Pancreas (tissue), 10 donors: ENCODE data around the gene EVC. TPM values are rescaled to one million over a fixed set of nuclear protein-coding genes. Genes with fewer than 3 reads are reported as not detected.

Experiments used
- ATAC-seq, 4 donors: fragments of 200-7000 bp; cut with Tn5 transposase; one replicate each; pipeline versions ENCODE4 v1.8.0 to v1.9.1; 2020; ENCODE audit warnings: mild to moderate bottlenecking in 4 of 4, moderate library complexity in 4 of 4
- DNase-seq, 6 donors: peaks; one replicate each; pipeline ENCODE4 v3.0.0-alpha.2; 2020
- FAIRE-seq: peaks from 2 replicates; lab custom pipeline; 2012; peaks lifted over from hg19 to GRCh38; lab: Jason Lieb, UNC
- H3K27ac ChIP-seq, 4 donors: fragments of 200-600 bp; sonication (generic); 1 replicate in 3 of 4; 2 replicates in 1 of 4; pipeline versions ENCODE4 v1.5.0 to v1.8.0; 2020
- H3K27me3 ChIP-seq, 4 donors: fragments of 200-600 bp; one replicate each; pipeline ENCODE4 v1.8.0; 2021
- H3K36me3 ChIP-seq, 3 donors: fragments of 200-600 bp; sonication (generic) in 1 of 3; one replicate each; pipeline versions ENCODE4 v1.5.0 to v1.8.0; 2020 to 2021
- H3K4me1 ChIP-seq, 3 donors: fragments of 200-600 bp; one replicate each; pipeline ENCODE4 v1.8.0; 2021
- H3K4me3 ChIP-seq, 4 donors: fragments of 200-600 bp; sonication (generic) in 2 of 4; one replicate each; pipeline versions ENCODE4 v1.5.0 to v1.8.0; 2020 to 2021
- H3K9me3 ChIP-seq, 4 donors: fragments of 200-600 bp; one replicate each; pipeline ENCODE4 v1.8.0; 2021
- WGBS, 2 donors: extraction: QIAGEN DNeasy Blood & Tissue Kit; methylation state at CpG; one replicate each; pipeline ENCODE4 v1.1.7; 2013; 5-methylcytosine and 5-hydroxymethylcytosine counted together
- intact Hi-C, 3 donors: fragments of 100-400 bp; cut with DNase I; formaldehyde crosslinking; loops; one replicate each; pipeline versions ENCODE4 v1.11.1 to v1.14.2; 2022
- polyA plus RNA-seq, 2 donors: library from polyadenylated mRNA; stranded (reverse); fragments of 200-250 nt; gene quantifications; one replicate each; pipeline ENCODE4 v1.2.3, GENCODE V29; 2013
- total RNA-seq, 6 donors: library from RNA; stranded (reverse); fragmentation: NEBNext Ultra II Directional in 4 of 6; extraction: Animal tissue kit (Norgen Biotek cat#: 25700) in 4 of 6; gene quantifications; one replicate each; pipeline versions ENCODE4 v1.2.1 to v1.2.4, GENCODE V29; 2021 to 2023
- TF ChIP-seq, protein P1 (sequence below), 4 donors: fragments of 200-600 bp; sonication (generic) in 3 of 4; IDR thresholded peaks; one replicate each; pipeline versions ENCODE4 v1.5.0 to v1.8.0; 2021; ENCODE audit warnings: antibody characterized with exemption in 4 of 4
- donor health status: healthy with polysubstance abuse.
- donor health status: DM: no; HTN: no; CAD: no; lungs with moderate emphysema.
- donor health status: DM: no; HTN: no; CAD: no.
- donor health status: control.
- donor health status: control.
- donor health status: Bipolar disorder and iron deficiency.
- donor health status: DM: yes; HTN: yes; CAD: no.
- donor health status: DM: no; HTN: no; CAD: no.
- donor health status: DM: no; HTN: no; CAD: no.
- donor health status: DM: yes; HTN: yes; CAD: no.

The EVC gene
- total and polyA plus RNA-seq, 8 donors = 2.8 to 17.8 (median 11.9) TPM

DNA sequence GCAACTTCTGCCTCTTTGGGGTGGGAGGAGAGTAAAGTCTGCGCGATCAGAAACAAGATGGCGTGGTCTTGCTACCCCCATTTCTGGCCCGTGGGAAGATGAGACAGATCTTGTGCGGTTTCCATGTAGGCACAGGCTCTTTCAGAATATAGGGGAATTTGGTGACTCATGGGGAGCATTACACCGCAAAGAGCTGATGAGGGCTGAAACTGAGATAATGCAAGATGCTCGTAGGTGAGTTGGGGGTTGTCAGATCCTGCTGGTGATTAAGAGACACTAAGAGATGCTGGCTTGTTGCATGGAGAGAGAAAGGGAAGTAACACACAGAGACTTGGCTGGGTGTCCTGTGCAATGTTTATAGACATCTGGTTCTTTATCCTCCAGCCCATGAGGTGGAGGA, 1.5 kb downstream of the EVC start:
- DNase-seq (no peak), FAIRE-seq (no peak), ATAC-seq (no peak)
- Histone ChIP-seq H3K4me1 (peaks cover 0 to 1% (median 0%) of the 10 kb centered on the region in 3 donors), H3K27ac (no peak overlapping the region), H3K9me3 (no peaks in the 10 kb centered on the region), H3K4me3 (peak overlapping the region in 1 of 4 donors; percentile 51), H3K27me3 (no peaks in the 10 kb centered on the region), H3K36me3 (no peaks in the 10 kb centered on the region)
- TF ChIP-seq, protein P1, sequence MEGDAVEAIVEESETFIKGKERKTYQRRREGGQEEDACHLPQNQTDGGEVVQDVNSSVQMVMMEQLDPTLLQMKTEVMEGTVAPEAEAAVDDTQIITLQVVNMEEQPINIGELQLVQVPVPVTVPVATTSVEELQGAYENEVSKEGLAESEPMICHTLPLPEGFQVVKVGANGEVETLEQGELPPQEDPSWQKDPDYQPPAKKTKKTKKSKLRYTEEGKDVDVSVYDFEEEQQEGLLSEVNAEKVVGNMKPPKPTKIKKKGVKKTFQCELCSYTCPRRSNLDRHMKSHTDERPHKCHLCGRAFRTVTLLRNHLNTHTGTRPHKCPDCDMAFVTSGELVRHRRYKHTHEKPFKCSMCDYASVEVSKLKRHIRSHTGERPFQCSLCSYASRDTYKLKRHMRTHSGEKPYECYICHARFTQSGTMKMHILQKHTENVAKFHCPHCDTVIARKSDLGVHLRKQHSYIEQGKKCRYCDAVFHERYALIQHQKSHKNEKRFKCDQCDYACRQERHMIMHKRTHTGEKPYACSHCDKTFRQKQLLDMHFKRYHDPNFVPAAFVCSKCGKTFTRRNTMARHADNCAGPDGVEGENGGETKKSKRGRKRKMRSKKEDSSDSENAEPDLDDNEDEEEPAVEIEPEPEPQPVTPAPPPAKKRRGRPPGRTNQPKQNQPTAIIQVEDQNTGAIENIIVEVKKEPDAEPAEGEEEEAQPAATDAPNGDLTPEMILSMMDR (IDR thresholded peaks at IDR 0.05) = no peak
- 95 to 98% methylated on average over 7 of the region's 7 CpGs for WGBS, 2 donors
- intact Hi-C loops = no loop called here

DNA sequence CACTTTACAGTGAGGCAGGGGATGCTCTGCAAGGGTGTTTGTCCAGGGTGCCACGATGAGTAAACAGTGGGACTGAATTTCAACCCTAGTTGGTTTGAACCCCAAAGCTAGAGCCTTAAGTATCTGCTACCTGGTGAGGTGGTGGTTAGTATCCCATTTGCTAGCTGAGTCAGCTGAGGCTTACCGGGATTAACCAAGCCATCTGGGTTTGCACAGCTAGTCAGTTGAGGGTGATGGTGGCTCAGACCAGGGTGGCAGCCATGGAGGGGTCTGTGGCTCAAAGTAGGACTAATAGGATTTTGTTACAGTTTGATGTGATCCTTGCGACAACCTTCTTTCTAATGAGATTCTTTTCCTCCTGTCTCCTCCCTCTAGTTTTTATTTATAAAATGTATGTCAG, 1.9 kb downstream of the EVC start:
- ATAC-seq = no peak
- H3K4me1 ChIP-seq = no peaks in the 10 kb centered on the region
- no peak for FAIRE-seq
- intact Hi-C loops = no loop called here
- no peaks in the 10 kb centered on the region for H3K36me3 ChIP-seq
- H3K9me3 ChIP-seq = no peaks in the 10 kb centered on the region
- no peak overlapping the region for H3K27ac ChIP-seq
- 91 to 93% methylated on average over 3 of the region's 3 CpGs for WGBS, 2 donors
- TF ChIP-seq, protein P1 (IDR thresholded peaks at IDR 0.05) = no peak
- DNase-seq = no peak
- H3K27me3 ChIP-seq = no peaks in the 10 kb centered on the region
- H3K4me3 ChIP-seq = no peak overlapping the region

DNA sequence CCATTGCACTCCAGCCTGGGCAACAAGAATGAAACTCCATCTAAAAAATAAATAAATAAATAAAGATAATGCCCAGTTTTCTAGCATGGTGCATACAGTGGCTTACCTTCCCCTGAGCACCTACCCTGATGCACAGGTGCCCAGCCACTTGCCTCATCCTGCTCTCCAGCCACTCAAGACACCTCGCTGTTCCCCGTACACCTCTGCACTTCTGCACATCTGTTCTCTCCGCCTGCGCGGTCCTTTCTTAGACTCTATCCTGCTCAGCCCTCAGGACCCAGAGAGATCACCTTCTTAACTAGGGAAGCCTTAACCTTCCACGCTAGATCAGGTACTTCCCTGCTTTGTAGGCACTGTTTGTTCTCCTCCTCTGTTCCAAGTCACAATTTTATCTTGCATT, 2.9 kb downstream of the EVC start:
- TF ChIP-seq, protein P1 (IDR thresholded peaks at IDR 0.05) = no peak
- no peaks in the 10 kb centered on the region for H3K9me3 ChIP-seq
- FAIRE-seq = no peak
- H3K4me3 ChIP-seq = no peak overlapping the region
- no peaks in the 10 kb centered on the region for H3K36me3 ChIP-seq
- H3K27ac ChIP-seq = no peak overlapping the region
- intact Hi-C loops = no loop called here
- H3K4me1 ChIP-seq = no peaks in the 10 kb centered on the region
- ATAC-seq = no peak
- DNase-seq = no peak
- no peaks in the 10 kb centered on the region for H3K27me3 ChIP-seq
- 83 to 91% methylated on average over 6 of the region's 6 CpGs for WGBS, 2 donors

DNA sequence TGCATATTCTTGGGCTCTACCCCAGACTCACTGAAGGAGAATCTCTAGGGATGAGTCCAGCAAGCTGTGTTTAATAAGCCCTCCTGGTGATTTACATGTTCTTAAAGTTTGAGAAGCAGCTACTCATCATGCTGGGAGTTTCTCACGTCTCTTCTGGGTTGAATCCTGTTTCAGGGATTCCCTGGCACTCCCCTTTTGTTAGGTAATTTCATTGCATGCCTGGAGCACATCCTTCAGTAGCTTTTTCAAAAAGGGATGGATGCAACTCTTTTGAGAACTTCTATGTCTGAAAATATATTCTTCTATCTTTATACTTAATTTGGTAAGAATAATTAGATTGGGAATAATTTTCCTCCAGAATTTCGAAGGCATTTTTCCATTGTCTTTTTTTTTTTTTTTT, 4.4 kb downstream of the EVC start:
- TF ChIP-seq, protein P1 (IDR thresholded peaks at IDR 0.05) = no peak
- intact Hi-C loops = no loop called here
- Histone ChIP-seq H3K4me3 (no peak overlapping the region), H3K27ac (no peak overlapping the region), H3K36me3 (no peaks in the 10 kb centered on the region), H3K4me1 (no peaks in the 10 kb centered on the region), H3K9me3 (no peaks in the 10 kb centered on the region), H3K27me3 (no peaks in the 10 kb centered on the region)
- no peak for FAIRE-seq
- no peak for ATAC-seq
- WGBS, 2 donors = 71 to 76% methylated on average over 2 of the region's 2 CpGs
- DNase-seq = no peak

DNA sequence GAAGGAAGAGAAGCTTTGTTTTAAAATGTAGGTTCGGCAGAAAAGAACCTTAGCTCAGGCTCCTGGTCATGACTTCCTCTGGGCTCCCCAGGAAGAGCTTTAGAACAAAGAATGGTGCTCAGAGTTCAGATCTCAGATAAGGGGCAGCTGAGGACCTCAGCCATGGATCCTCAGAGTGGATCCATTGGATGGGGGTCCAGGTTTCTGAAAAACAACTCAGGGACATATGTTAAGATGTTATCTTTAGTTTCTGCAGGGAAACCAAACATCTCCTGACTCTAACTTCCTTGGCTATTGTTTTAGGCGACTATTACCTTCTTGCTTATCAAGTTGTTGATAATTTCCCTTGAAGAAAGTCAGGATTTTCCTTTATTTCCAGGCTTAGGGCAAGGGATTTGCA, 5.4 kb downstream of the EVC start:
- intact Hi-C loops = no loop called here
- Histone ChIP-seq H3K27ac (no peak overlapping the region), H3K4me1 (no peaks in the 10 kb centered on the region), H3K4me3 (no peak overlapping the region), H3K9me3 (no peaks in the 10 kb centered on the region), H3K27me3 (no peaks in the 10 kb centered on the region), H3K36me3 (no peaks in the 10 kb centered on the region)
- FAIRE-seq (no peak), ATAC-seq (no peak), DNase-seq (no peak)
- WGBS, 2 donors = 84 to 87% methylated on average over 2 of the region's 2 CpGs
- TF ChIP-seq, protein P1 (IDR thresholded peaks at IDR 0.05) = no peak
